Peyer's patch (tissue), 4 donors: Measurements from ENCODE around the gene FMO3. TPM values are rescaled to one million over a fixed set of nuclear protein-coding genes. Genes with fewer than 3 reads are reported as not detected.

Source experiments
- DNase-seq, 3 donors: peaks; one replicate each; pipeline ENCODE4 v3.0.0-alpha.2; 2017 to 2019
- H3K27ac ChIP-seq, 4 donors: fragments of 200-600 bp; sonication (generic); one replicate each; pipeline ENCODE4 v1.5.1; 2016 to 2019
- H3K27me3 ChIP-seq, 2 donors: fragments of 200-600 bp; sonication (generic); one replicate each; pipeline ENCODE4 v1.5.1; 2019
- H3K36me3 ChIP-seq, 3 donors: fragments of 200-600 bp; sonication (generic); one replicate each; pipeline ENCODE4 v1.5.1; 2016 to 2019
- H3K4me1 ChIP-seq, 4 donors: fragments of 200-600 bp; sonication (generic); one replicate each; pipeline ENCODE4 v1.5.1; 2016 to 2019
- H3K4me3 ChIP-seq, 4 donors: fragments of 200-600 bp; sonication (generic); 1 replicate in 3 of 4; 2 replicates in 1 of 4; pipeline ENCODE4 v1.5.1; 2016 to 2019; ENCODE audit warnings: mild to moderate bottlenecking in 1 of 4
- H3K9me3 ChIP-seq, 4 donors: fragments of 200-600 bp; sonication (generic); one replicate each; pipeline ENCODE4 v1.5.1; 2016 to 2019; ENCODE audit warnings: mild to moderate bottlenecking in 1 of 4
- POLR2A ChIP-seq, 2 donors: fragments of 450-650 bp; IDR thresholded peaks; one replicate each; pipeline ENCODE4 v1.5.1; 2017; ENCODE audit warnings: antibody characterized with exemption in 2 of 2, mild to moderate bottlenecking in 2 of 2, moderate library complexity in 2 of 2
- total RNA-seq, 4 donors: library from RNA; depleted of rRNA; stranded (reverse); fragments of >200 nt; gene quantifications; one replicate each; pipeline ENCODE4 v1.1.0, GENCODE V29; 2016
- TF ChIP-seq, protein P1 (sequence below), 6 experiments: fragments of 450-650 bp in 4 of 6; fragments of 200-600 bp in 2 of 6; sonication (generic) in 1 of 6; IDR thresholded peaks; one replicate each; pipeline ENCODE4 v1.5.1; 2017 to 2019; ENCODE audit warnings: antibody characterized with exemption in 6 of 6, mild to moderate bottlenecking in 3 of 6, moderate library complexity in 1 of 6

Gene FMO3
- total RNA-seq, 4 donors from 2014 or later: 3.2 to 14.0 TPM; not detected in 2

DNA sequence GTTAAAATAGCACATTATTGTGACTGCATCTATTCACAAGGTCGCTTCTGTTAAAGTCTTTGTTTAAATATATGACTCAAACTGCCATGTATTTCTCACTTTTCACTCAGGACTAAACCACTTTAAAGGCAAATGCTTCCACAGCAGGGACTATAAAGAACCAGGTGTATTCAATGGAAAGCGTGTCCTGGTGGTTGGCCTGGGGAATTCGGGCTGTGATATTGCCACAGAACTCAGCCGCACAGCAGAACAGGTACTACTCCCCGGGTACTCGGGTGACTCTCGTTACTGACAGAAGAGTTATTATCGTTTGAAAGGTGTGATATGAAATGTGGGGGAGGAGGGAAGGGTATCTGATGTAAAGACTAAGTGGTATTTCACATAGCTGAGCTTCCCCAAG is 17.3 kb downstream of the FMO3 start:
- no peaks in the 10 kb centered on the region for H3K9me3 ChIP-seq
- no peaks in the 10 kb centered on the region for H3K36me3 ChIP-seq
- no peak for DNase-seq
- TF ChIP-seq, protein P1, sequence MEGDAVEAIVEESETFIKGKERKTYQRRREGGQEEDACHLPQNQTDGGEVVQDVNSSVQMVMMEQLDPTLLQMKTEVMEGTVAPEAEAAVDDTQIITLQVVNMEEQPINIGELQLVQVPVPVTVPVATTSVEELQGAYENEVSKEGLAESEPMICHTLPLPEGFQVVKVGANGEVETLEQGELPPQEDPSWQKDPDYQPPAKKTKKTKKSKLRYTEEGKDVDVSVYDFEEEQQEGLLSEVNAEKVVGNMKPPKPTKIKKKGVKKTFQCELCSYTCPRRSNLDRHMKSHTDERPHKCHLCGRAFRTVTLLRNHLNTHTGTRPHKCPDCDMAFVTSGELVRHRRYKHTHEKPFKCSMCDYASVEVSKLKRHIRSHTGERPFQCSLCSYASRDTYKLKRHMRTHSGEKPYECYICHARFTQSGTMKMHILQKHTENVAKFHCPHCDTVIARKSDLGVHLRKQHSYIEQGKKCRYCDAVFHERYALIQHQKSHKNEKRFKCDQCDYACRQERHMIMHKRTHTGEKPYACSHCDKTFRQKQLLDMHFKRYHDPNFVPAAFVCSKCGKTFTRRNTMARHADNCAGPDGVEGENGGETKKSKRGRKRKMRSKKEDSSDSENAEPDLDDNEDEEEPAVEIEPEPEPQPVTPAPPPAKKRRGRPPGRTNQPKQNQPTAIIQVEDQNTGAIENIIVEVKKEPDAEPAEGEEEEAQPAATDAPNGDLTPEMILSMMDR (IDR thresholded peaks at IDR 0.05): no peak
- TF ChIP-seq POLR2A (IDR thresholded peaks at IDR 0.05): no peak
- no peak overlapping the region for H3K4me3 ChIP-seq
- no peaks in the 10 kb centered on the region for H3K27me3 ChIP-seq
- H3K4me1 ChIP-seq: no peaks in the 10 kb centered on the region
- no peak overlapping the region for H3K27ac ChIP-seq

GRCh38 chr1:171109966-171110365 is 19.3 kb downstream of the FMO3 start:
- DNase-seq: no peak
- H3K4me1 ChIP-seq: no peaks in the 10 kb centered on the region
- H3K27ac ChIP-seq: no peak overlapping the region
- TF ChIP-seq POLR2A (IDR thresholded peaks at IDR 0.05): no peak
- TF ChIP-seq, protein P1 (IDR thresholded peaks at IDR 0.05): no peak
- no peaks in the 10 kb centered on the region for H3K9me3 ChIP-seq
- no peak overlapping the region for H3K4me3 ChIP-seq
- no peaks in the 10 kb centered on the region for H3K27me3 ChIP-seq
- H3K36me3 ChIP-seq: no peaks in the 10 kb centered on the region

DNA sequence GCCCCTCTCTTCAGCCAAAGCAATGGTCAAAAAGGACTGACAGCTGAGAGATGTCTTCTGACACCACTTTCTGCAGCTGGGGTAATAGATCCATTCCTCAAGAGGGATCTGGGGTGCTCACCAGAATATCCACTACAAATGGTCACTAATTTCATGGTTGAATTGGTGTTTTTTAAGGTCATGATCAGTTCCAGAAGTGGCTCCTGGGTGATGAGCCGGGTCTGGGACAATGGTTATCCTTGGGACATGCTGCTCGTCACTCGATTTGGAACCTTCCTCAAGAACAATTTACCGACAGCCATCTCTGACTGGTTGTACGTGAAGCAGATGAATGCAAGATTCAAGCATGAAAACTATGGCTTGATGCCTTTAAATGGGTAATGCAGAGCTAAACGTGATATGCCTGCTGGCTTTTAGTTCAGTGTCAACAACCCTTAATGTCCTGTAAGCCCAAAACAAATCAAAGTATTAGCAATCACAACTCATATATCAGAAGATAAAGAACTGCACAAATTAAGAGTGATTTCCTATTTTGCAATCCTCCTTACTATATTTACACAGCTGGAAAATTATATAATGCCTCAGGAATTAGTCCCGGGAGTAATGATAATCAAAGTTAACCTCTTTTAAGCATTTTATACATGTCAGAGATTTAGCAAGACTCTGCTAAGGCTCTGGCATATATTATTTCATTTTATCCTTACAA is 20.1 kb downstream of the FMO3 start:
- H3K27ac ChIP-seq: no peak overlapping the region
- no peaks in the 10 kb centered on the region for H3K9me3 ChIP-seq
- no peaks in the 10 kb centered on the region for H3K27me3 ChIP-seq
- H3K4me3 ChIP-seq: no peak overlapping the region
- H3K4me1 ChIP-seq: no peaks in the 10 kb centered on the region
- no peaks in the 10 kb centered on the region for H3K36me3 ChIP-seq
- no peak for DNase-seq
- TF ChIP-seq, protein P1 (IDR thresholded peaks at IDR 0.05): no peak
- TF ChIP-seq POLR2A (IDR thresholded peaks at IDR 0.05): no peak

GRCh38 chr1:171112119-171112518 is 21.4 kb downstream of the FMO3 start:
- Histone ChIP-seq H3K27ac (no peak overlapping the region), H3K36me3 (no peaks in the 10 kb centered on the region), H3K4me3 (no peak overlapping the region), H3K4me1 (no peaks in the 10 kb centered on the region), H3K27me3 (no peaks in the 10 kb centered on the region), H3K9me3 (no peaks in the 10 kb centered on the region)
- TF ChIP-seq POLR2A (IDR thresholded peaks at IDR 0.05): no peak
- TF ChIP-seq, protein P1 (IDR thresholded peaks at IDR 0.05): no peak
- DNase-seq: no peak

DNA sequence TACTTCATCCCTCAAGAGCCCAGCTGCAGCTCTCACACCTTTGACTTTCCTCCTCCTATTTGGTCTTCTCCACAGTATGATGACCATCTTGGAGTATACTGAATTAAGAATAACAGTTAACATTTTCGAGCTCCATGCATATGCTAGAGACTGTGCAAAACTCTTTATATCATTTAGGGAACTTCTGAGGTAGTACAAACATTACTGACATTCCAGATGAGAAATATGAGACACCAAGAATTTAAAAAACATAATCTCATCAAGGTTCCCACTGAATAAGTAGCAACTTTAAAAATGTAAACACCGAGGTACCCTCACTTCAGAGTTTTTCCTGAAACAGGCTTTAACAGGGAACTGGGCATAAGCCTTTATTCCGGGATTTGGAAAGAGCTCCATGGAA is 22.7 kb downstream of the FMO3 start:
- H3K4me3 ChIP-seq: no peak overlapping the region
- H3K4me1 ChIP-seq: no peaks in the 10 kb centered on the region
- no peak for DNase-seq
- H3K27me3 ChIP-seq: no peaks in the 10 kb centered on the region
- TF ChIP-seq, protein P1 (IDR thresholded peaks at IDR 0.05): no peak
- TF ChIP-seq POLR2A (IDR thresholded peaks at IDR 0.05): no peak
- H3K27ac ChIP-seq: no peak overlapping the region
- H3K36me3 ChIP-seq: no peaks in the 10 kb centered on the region
- H3K9me3 ChIP-seq: no peaks in the 10 kb centered on the region
